ENCODE measurements around the gene MAGEB16.

Gene MAGEB16

GRCh38 chrX:35798042-35798441 lies at the start of gene MAGEB16:
Gene MAGEB16 (plus strand): TSS chrX:35798342. CDS start chrX:35802197, 3,855 bp downstream.
- no peak for DNase-seq (ENCODE audit: low read depth)
- H3K4me3 ChIP-seq (ENCODE audit: low read depth, low read length): no peak within 1 kb of the TSS
- TF ChIP-seq MAX (IDR thresholded peaks at IDR 0.05; ENCODE audit: low read depth, low read length) (no peak), CTCF (IDR thresholded peaks at IDR 0.05; ENCODE audit: low read depth, low read length) (no peak), POLR2A (IDR thresholded peaks at IDR 0.05; ENCODE audit: extremely low read depth, insufficient read length) (no peak), MYC (IDR thresholded peaks at IDR 0.05; ENCODE audit: low read depth, low read length) (no peak)

- H3K4me3 ChIP-seq (ENCODE audit: low read depth, low read length): no peak overlapping the region
- no peak for DNase-seq (ENCODE audit: low read depth)
- no peak for TF ChIP-seq POLR2A (IDR thresholded peaks at IDR 0.05; ENCODE audit: extremely low read depth, insufficient read length)
- TF ChIP-seq CTCF (IDR thresholded peaks at IDR 0.05; ENCODE audit: low read depth, low read length): no peak
- TF ChIP-seq MAX (IDR thresholded peaks at IDR 0.05; ENCODE audit: low read depth, low read length): no peak
Observed at GRCh38 chrX:35773958-35774564, 24.1 kb upstream of the MAGEB16 start.

DNA sequence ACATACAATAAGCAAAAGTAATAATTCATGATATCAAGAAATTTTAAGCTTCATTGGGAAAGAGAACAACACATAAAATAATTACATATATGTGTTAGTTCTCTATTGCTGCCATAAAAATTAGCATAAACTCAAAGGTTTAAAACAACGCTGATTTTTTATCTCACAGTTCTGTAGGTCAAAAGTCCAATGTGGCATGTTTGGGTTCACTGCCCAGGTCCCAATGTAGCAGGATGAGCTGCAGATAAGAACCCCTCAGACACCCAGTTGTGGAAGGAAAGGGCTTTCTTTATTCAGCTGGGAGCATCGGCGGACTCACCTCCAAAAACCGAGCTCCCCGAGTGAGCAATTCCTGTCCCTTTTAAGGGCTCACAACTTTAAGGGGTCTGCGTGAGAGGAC lies 13.1 kb upstream of the MAGEB16 start:
- TF ChIP-seq MAX (IDR thresholded peaks at IDR 0.05; ENCODE audit: low read depth, low read length) (no peak), POLR2A (IDR thresholded peaks at IDR 0.05; ENCODE audit: extremely low read depth, insufficient read length) (no peak), CTCF (IDR thresholded peaks at IDR 0.05; ENCODE audit: low read depth, low read length) (no peak), MYC (IDR thresholded peaks at IDR 0.05; ENCODE audit: low read depth, low read length) (no peak)
- no peak for DNase-seq (ENCODE audit: low read depth)

GRCh38 chrX:35786271-35786670 lies 11.9 kb upstream of the MAGEB16 start:
- no peak for DNase-seq (ENCODE audit: low read depth)
- no peak for TF ChIP-seq POLR2A (IDR thresholded peaks at IDR 0.05; ENCODE audit: extremely low read depth, insufficient read length)
- TF ChIP-seq MAX (IDR thresholded peaks at IDR 0.05; ENCODE audit: low read depth, low read length): no peak

More for the DNA sequence above, 13.1 kb upstream of the MAGEB16 start:
- no peak overlapping the region for H3K4me3 ChIP-seq (ENCODE audit: low read depth, low read length)

DNA sequence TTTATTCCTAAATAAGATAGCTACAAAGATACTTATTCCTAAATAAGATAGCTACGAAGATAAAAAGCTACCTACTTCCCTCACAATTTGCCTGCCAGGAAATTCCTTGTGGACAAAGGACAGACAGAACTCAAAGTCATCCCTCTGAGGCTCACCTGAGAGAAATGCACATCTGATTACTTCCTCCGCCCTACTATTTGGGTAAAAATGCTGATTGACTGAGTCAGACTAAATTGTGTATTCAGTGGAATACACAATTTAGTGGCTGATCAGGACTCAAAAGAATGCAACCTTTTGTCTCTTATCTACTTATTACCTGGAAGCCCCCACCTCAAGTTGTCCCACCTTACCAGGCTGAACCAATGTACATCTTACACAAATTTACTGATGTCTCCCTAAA lies 10.3 kb upstream of the MAGEB16 start:
- TF ChIP-seq MAX (IDR thresholded peaks at IDR 0.05; ENCODE audit: low read depth, low read length): no peak
- TF ChIP-seq MYC (IDR thresholded peaks at IDR 0.05; ENCODE audit: low read depth, low read length): no peak
- TF ChIP-seq POLR2A (IDR thresholded peaks at IDR 0.05; ENCODE audit: extremely low read depth, insufficient read length): no peak
- no peak for TF ChIP-seq CTCF (IDR thresholded peaks at IDR 0.05; ENCODE audit: low read depth, low read length)
- DNase-seq (ENCODE audit: low read depth): no peak
- H3K4me3 ChIP-seq (ENCODE audit: low read depth, low read length): no peak overlapping the region

More at GRCh38 chrX:35786271-35786670, 11.9 kb upstream of the MAGEB16 start:
- H3K4me3 ChIP-seq (ENCODE audit: low read depth, low read length): no peak overlapping the region

- TF ChIP-seq MAX (IDR thresholded peaks at IDR 0.05; ENCODE audit: low read depth, low read length) (no peak), CTCF (IDR thresholded peaks at IDR 0.05; ENCODE audit: low read depth, low read length) (no peak), POLR2A (IDR thresholded peaks at IDR 0.05; ENCODE audit: extremely low read depth, insufficient read length) (no peak), MYC (IDR thresholded peaks at IDR 0.05; ENCODE audit: low read depth, low read length) (no peak)
- H3K4me3 ChIP-seq (ENCODE audit: low read depth, low read length): no peak overlapping the region
- DNase-seq (ENCODE audit: low read depth): no peak
Observed at GRCh38 chrX:35800474-35800873, 2.3 kb downstream of the MAGEB16 start.
